GM21515 (cell line): ENCODE measurements around the gene B3GALT5.

Experiments used
- ATAC-seq: cut with Tn5 transposase; IDR thresholded peaks from one replicate; pipeline ENCODE4 v1.9.1; 2021; ENCODE audit not compliant: unreplicated experiment

The B3GALT5 gene

DNA sequence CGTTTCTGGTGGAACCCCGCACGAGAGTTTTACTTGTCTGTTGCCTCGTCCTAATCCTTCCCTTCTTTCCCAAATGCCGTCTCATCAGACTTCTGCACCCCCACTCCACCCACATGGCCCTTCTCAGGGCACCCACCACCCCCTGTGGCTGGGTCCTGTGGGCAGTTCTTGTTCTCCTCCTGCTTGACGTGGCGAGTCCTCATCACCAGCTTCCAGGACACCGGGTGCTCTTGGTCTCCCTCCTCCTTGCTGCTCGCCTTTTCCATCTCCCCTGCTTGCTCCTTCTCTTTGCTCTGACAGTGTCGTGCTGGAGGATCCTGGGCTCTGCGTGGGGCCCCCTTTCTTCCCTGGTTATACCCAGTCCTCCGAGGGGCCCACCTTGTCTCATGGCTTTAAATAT lies 51.8 kb downstream of the B3GALT5 start:
- ATAC-seq: no peak

GRCh38 chr21:39666026-39666425 lies 53.3 kb downstream of the B3GALT5 start:
- no peak for ATAC-seq

- no peak for ATAC-seq
Measured at GRCh38 chr21:39666681-39667315, 54.1 kb downstream of the B3GALT5 start.

DNA sequence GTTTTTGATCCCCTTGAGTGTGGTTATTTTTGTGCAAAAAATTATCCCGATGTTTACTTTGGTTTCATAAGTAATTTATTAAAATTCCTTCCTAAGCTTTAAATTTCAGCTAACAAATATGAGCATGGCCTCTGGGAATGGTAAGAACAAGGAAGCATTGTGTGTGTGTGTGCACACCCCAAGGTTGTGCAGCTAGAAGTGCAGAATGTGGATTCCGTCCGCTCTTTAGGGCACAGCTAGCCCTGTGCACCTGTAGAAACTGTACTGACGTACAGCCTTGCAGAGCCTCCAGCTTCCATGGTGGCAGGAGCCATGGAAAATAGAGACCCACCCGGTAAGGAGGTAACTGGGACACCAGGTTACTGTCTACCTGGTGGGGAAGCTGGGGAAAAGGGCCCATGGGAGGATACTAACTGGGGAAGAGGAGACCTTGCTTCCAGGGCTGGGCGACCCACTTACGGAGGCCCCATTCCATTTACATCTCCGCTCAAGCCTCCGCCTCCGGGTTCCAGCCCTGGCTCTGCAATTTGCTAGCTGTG lies 54.7 kb downstream of the B3GALT5 start:
- ATAC-seq: no peak

DNA sequence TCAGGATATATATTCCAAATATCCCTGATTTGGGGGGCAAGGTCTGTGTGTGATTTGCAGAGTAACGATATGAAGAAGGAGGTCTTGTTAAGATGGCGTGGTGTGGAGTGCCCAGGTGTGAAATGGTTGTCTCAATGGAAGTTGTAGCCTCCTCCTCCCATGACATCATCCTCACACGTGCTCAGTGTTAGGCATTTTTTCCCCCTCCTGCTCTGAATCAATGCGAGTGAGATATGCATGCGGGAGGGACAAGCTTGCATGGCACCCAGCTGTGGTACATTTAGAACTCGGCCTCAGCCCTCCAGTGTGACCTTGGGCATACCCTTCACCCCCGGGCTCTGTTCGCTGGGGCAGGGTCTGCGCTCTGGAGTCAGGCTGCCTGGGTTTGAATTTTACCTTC lies 55.6 kb downstream of the B3GALT5 start:
- no peak for ATAC-seq

GRCh38 chr21:39669485-39669884 lies 56.7 kb downstream of the B3GALT5 start:
- no peak for ATAC-seq

GRCh38 chr21:39669976-39670661 lies 57.4 kb downstream of the B3GALT5 start:
- ATAC-seq: no peak

DNA sequence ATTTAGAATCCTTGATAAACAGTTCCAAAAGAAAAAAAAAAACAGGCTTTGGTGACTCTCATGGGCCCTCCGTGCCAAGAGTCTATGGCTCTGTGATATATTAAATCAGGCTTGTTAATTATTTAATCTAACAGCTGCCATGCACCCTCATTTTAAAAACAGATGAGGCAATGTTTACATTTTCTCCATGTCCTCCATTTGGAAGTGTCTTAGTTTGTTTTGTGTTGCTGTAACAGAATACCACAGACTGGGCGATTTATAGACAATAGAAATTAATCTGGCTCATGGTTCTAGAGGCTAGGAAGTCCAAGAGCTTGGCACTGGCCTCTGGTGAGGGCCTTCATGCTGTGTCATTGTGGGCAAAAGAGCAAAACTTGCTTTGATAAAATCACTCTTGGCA lies 58.0 kb downstream of the B3GALT5 start:
- no peak for ATAC-seq

DNA sequence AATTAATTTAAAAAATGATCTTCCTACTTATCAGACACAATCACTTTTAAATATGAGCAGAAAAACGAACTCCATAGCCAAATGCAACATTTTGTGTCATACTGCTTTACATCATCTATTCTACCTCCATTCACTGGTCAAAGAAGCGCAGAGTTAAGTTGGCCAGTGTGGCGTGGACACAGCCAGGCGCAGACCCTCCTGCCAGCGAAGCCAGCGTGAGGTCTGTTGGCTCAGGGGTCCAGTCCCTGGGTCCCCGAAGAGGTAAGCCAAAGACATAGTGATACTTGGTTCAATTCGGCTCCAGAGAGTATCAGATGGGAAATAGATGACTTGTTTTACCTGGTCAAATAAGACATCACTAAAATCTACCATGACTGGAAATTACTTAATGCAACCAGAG lies 59.2 kb downstream of the B3GALT5 start:
- no peak for ATAC-seq

DNA sequence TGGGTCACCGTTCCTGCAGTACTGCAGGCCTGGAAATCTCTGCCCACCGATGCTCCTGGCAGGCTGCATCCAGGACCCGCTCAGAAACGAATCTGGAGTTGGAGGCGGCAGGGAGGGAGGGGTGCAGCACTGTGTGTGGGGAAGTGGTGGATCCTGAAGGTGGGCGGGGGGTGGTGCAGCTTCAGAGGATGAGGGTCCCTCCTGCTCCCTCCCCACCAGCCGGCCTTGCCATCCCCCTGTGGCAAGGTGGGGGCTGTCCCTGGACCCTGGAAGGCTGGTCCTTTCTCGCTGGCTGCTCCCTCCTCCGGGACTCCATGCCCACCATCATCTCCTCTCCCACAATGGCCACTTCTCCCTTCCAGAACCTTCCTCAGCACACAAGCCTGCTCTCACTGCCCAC lies 60.4 kb downstream of the B3GALT5 start:
- ATAC-seq: no peak

GRCh38 chr21:39673736-39674135 lies 61.0 kb downstream of the B3GALT5 start:
- no peak for ATAC-seq

DNA sequence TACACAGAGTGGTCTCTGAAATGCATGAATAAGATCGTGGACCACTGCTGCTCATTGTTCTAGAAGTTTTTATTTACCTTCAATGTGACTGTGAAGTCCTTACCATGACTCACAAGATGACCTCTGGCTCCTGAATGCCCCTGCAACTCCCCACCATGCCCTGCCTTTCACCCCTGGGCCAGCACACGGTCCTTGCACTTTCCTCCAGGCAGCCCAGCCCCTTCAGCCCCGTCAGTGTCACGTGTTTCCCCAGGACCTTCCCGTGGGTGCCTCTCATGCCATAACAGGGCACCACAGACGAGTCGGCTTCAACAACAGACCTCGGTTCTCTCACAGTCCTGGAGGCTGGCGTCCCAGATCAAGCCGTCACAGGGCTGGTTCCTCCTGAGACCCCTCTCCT lies 62.1 kb downstream of the B3GALT5 start:
- no peak for ATAC-seq

DNA sequence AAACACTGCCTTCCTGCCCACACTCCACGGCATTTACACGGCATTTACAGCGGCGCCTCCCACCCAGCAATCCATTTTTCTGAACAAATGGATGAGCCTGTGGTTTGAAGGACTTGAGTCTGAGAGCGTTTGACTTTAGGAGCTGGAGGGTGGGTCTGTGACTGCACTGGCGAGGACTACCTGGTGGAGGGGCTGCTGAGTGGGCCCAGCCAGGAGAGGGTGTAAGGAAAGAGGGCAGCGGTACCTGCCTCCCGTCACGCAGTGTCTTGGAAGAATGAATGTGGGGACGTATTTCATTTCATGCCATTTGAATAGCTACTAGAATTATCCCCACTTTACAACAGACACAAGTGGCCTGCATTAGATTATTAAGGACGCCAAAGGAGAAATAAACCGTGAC lies 62.9 kb downstream of the B3GALT5 start:
- ATAC-seq: no peak

- ATAC-seq: no peak
Measured at GRCh38 chr21:39675993-39676661, 63.4 kb downstream of the B3GALT5 start.

- no peak for ATAC-seq
Measured at GRCh38 chr21:39680216-39680615, 67.5 kb downstream of the B3GALT5 start.

GRCh38 chr21:39681257-39681656 lies 68.5 kb downstream of the B3GALT5 start:
- no peak for ATAC-seq

DNA sequence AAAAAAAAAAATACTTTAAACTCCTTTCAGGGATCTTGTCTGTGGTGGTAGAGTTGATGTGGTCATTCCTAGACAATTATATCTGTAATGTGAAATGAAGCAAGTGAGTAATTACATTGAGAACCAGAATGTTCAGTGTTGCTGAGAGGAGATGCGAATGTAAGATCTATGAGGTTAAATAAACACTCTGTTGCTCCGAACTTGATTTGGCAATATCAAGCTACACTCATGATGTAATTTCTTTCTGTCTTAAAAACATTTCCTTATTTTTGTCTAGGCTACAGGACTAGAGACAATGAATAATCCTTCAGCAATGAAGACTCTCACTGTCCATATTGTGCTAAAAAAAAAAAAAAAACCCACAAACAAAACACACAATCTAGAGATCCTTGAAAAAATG lies 69.1 kb downstream of the B3GALT5 start:
- no peak for ATAC-seq

GRCh38 chr21:39685236-39685635 lies 72.5 kb downstream of the B3GALT5 start:
- ATAC-seq: no peak

DNA sequence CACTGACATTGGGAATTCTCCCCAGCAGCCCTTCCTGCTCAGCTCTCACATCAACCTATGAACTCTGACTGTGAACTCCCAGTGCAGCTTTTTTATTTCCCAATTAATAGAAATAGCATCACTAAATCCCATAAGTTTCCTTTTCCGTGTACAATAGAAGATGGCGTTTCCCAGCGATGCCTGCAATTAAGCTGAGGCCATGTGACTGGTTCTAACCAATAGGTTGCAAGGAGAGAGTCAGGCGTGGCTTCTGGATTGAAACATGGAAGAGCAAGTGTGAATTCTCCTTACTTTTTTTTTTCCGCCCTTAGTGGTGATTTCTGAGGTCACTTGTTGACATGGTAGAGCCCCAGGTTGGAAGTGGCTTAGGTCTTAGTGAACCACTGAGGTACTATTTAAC lies 73.3 kb downstream of the B3GALT5 start:
- no peak for ATAC-seq

- no peak for ATAC-seq
Measured at GRCh38 chr21:39686646-39687468, 74.1 kb downstream of the B3GALT5 start.

- ATAC-seq: no peak
Measured at GRCh38 chr21:39688010-39688409, 75.3 kb downstream of the B3GALT5 start.
